Kidney glomerular epithelial cell (primary cell): ENCODE results near the gene DALRD3.

Experiments
- DNase-seq: peaks from one replicate; lab custom pipeline; 2025; lab: John Stamatoyannopoulos, UW

DALRD3 gene

DNA sequence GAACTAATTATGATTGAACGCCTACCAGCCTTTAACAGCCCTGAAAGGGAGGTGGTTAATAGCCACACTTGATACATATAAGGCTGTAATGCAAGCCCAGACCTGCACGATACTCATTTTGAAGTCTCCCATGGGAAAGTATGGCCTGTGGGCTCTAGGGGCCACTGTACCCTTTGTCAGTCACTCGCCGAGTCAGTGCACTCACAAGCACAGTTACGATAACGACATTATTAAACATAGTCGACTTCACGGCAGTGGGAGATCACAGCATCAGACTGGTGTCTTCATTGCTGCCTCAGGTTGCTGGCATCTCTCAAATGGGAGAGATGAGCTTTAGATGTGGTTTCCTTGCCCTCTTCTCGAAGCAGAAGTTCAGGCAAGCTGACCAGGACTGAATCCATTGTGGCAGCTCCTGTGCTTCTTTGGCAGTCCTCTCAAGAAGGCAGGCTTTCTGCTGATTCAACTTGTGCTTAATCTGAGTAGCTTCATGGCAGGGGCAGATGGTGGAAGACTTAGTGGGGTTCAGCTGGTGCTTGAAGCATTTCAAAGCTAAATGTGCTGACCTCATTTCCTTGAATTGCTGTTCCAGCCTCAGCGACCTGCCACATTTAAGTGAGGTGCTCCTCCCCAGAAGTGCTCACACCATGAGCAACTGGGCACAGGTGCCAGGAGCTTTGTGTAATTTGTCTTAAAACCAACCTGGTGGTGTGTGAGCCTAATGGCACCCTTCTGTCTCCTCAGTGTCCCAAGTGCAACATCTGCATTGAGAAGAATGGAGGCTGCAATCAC lies 44.1 kb downstream of the DALRD3 start:
- DNase-seq = no peak

DNA sequence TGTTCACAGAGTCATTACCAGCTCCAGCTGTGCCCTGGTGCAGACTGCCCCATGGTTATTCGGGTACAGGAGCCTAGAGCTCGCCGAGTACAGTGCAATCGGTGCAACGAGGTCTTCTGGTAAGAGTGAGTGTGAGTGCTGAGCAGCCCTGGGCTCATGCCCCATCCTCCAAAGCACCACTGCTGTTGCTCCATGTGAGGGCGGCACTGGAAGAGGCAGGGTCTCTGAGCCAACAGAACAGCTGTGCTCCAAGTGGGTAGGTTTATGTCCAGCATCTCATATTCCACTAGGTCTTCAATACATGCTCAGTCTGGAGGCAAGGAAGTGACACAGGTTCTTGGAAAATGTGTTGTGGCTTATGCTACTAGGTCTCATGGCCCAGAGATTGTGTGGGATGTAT lies 47.8 kb downstream of the DALRD3 start:
- DNase-seq = no peak

DNA sequence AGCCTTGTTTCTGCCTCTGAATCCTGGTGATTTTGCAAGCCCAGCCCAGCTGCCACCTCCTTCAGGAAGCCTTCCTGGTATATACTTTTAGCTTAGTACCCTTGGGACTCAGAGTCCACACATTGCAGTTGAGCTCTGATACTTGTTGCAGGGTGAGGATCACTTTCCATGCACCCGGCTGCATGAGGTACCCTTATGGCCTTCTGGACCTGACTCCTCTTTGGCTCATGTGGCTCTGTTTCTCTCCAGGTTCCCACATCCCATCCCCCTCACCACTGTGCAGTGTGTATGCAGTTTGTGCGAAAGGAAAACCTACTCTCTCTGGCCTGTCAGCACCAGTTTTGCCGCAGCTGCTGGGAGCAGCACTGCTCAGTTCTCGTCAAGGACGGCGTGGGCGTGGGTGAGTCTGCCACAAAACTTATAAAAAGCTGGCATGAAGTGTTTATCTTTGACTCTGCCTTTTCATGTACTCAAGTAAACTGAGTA lies 51.5 kb downstream of the DALRD3 start:
- no peak for DNase-seq

DNA sequence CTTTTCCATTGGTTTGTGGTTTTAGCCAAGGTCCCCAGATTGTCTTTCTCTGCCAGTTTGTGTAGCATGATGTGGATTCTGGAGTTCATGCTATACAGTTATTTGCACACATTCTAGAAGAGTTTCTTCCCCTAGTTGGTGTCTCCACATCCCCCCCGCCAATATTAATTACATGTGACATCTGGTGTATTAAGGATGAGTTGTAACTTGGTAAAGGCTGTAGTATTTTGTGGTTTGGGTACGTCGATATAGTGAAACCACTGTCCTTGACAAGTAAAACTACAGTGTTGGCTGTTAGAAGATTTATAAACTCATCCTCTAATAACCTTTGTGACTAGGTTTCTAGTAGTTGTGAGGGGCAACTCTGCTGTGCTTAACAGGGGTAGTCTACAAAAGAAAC lies 52.0 kb downstream of the DALRD3 start:
- no peak for DNase-seq
